ENCODE results near the gene CDON.

CDON gene

GRCh38 chr11:125931668-125932067 lies 131.0 kb downstream of the CDON start:
- H3K4me3 ChIP-seq (ENCODE audit: low read depth, low read length), result no peak overlapping the region
- no peak for TF ChIP-seq CTCF (IDR thresholded peaks at IDR 0.05; ENCODE audit: low read depth, low read length, missing control alignments)
- no peak for DNase-seq (ENCODE audit: low read depth)
- in situ Hi-C loops (cut with HindIII; ENCODE audit: low sequenced_read_pairs), result no loop called here

DNA sequence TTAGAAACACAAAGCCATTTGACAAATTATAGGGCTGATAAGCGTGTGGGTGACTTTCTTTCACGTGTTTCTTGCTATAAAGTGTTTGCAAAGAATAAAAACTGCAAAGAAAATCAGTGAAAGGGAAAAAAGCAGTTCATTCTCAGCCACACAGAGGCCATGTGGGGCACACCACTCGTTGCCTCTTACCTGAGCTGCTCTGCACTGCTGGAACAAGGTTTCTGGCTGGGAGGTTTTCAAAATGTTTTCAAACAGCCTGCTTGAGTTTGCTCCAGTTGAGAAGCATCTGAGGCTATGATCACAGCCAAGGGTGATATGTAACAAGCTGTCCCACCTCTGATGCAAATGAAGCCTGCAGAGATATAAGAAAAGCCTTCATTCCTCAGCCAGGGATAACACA lies 131.6 kb downstream of the CDON start:
- in situ Hi-C loops (cut with HindIII; ENCODE audit: low sequenced_read_pairs), result no loop called here
- DNase-seq (ENCODE audit: low read depth), result no peak
- no peak for TF ChIP-seq CTCF (IDR thresholded peaks at IDR 0.05; ENCODE audit: low read depth, low read length, missing control alignments)
- H3K4me3 ChIP-seq (ENCODE audit: low read depth, low read length), result no peak overlapping the region

DNA sequence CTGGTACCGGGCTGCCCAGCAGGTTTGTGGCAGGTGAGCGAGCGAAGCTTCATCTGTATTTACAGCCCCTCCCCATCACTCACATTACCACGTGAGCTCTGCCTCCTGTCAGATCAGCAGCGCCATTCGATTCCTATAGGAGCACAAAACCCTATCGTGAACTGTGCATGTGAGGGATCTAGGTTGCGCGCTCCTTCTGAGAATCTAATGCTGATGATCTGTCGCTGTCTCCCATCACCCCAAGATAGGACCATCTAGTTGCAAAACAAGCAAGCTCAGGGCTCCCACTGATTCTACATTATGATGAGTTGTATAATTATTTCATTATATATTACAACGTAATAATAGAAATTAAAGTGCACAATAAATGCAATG lies 132.6 kb downstream of the CDON start:
- DNase-seq (ENCODE audit: low read depth), result no peak
- TF ChIP-seq CTCF (IDR thresholded peaks at IDR 0.05; ENCODE audit: low read depth, low read length, missing control alignments), result no peak
- in situ Hi-C loops (cut with HindIII; ENCODE audit: low sequenced_read_pairs), result no loop called here
- no peak overlapping the region for H3K4me3 ChIP-seq (ENCODE audit: low read depth, low read length)

DNA sequence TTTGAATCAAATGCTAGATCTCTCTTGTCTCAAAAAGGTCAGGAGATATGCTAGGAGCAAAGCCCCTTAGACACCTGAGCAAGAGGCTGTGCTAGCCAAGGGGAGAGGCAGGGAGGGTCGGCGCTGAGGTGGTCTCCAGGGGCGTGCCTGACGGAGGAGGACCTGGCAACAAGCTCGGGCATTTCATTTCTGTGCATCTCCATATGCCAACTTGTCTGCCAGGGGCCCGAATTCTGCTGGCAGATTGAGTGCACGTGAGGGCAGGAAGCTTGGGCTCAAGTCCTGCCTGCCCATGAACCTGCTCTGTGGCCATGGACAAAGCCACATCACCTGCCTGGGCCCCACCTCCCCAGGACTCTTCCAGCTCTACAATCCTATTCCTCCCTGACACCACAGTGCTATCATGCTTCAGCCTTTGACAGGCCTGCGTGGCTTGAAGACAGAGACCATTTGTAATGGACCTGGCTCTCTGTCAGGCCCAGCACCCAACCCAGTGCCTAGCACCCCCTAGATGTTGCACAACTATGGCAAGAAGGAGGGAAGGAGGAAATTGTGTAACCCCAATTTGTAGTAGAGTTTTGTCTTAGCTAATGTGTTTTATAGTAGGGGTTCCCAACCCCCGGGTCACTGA lies 133.1 kb downstream of the CDON start:
- TF ChIP-seq CTCF (IDR thresholded peaks at IDR 0.05; ENCODE audit: low read depth, low read length, missing control alignments), result no peak
- no peak for DNase-seq (ENCODE audit: low read depth)
- no peak overlapping the region for H3K4me3 ChIP-seq (ENCODE audit: low read depth, low read length)
- in situ Hi-C loops (cut with HindIII; ENCODE audit: low sequenced_read_pairs), result no loop called here

DNA sequence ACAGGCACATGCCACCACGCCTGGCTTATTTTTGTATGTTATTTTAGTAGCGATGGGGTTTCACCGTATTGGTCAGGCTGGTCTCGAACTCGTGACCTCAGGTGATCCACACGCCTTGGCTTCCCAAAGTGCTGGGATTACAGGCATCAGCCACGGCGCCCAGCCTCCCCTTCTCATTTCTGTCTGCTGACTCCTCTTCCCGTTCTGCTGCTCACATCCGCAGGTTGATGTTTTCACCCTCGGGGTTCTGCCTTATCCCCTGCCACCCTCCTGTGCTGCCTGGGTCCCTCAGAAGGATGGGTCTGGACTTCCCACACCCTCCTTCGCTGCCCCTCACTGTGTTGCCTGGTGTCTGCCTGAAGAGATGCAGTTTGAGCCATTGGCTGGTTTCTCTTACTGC lies 136.0 kb downstream of the CDON start:
- no peak for DNase-seq (ENCODE audit: low read depth)
- in situ Hi-C loops (cut with HindIII; ENCODE audit: low sequenced_read_pairs), result no loop called here
- no peak overlapping the region for H3K4me3 ChIP-seq (ENCODE audit: low read depth, low read length)
- TF ChIP-seq CTCF (IDR thresholded peaks at IDR 0.05; ENCODE audit: low read depth, low read length, missing control alignments), result no peak

GRCh38 chr11:125925804-125926203 lies 136.9 kb downstream of the CDON start:
- no peak overlapping the region for H3K4me3 ChIP-seq (ENCODE audit: low read depth, low read length)
- in situ Hi-C loops (cut with HindIII; ENCODE audit: low sequenced_read_pairs), result no loop called here
- no peak for DNase-seq (ENCODE audit: low read depth)
- TF ChIP-seq CTCF (IDR thresholded peaks at IDR 0.05; ENCODE audit: low read depth, low read length, missing control alignments), result no peak
